HepG2 (cell line): Measurements from ENCODE around the gene SEC23IP. TPM values are rescaled to one million over a fixed set of nuclear protein-coding genes. Genes with fewer than 3 reads are reported as not detected.

Experiments used
- ATAC-seq: fragments of 200-7000 bp; cut with Tn5 transposase; 3 replicates; pipeline ENCODE4 v1.9.1; 2020; ENCODE audit warnings: mild to moderate bottlenecking, moderate library complexity
- BruUV-seq: library from RNA; stranded (reverse); fragments of 400-500 nt; replicated peaks from 2 replicates; lab custom pipeline; 2021; lab: Mats Ljungman, UMichigan
- CTCF ChIA-PET: fragments of 300-600 bp; formaldehyde crosslinking; extraction: SDS; loops from one replicate; lab custom pipeline; 2021; ENCODE audit warnings: low total read pairs, inconsistent platforms, low intra/inter-chr PET ratio; lab: Yijun Ruan, JAX
- POLR2A ChIA-PET: fragments of 350-600 bp; sonication (Branson Sonifier 250); formaldehyde crosslinking; loops from one replicate; lab custom pipeline; 2020; ENCODE audit warnings: antibody characterized with exemption, inconsistent platforms; lab: Yijun Ruan, JAX
- DNase-seq: peaks from one replicate; pipeline ENCODE4 v3.0.0-alpha.2; 2015; ENCODE audit warnings: low spot score
- FAIRE-seq: peaks from 3 replicates; lab custom pipeline; 2011; peaks lifted over from hg19 to GRCh38; lab: Jason Lieb, UNC
- H2AFZ ChIP-seq: one replicate; pipeline ENCODE4 v1.6.1; 2011; ENCODE audit warnings: low read length, inconsistent platforms
- H3K27ac ChIP-seq: fragments of 300-600 bp; 3 replicates; pipeline ENCODE4 v1.8.0; 2011; ENCODE audit warnings: mixed run types, mild to moderate bottlenecking, mixed read lengths, low read length, inconsistent platforms; ENCODE audit not compliant: insufficient read depth; ENCODE audit errors: extremely low read length
- H3K27me3 ChIP-seq, 2 experiments: fragments of 200-600 bp in 1 of 2; 2 replicates in 1 of 2; 3 replicates in 1 of 2; pipeline versions ENCODE4 v1.6.0 to v1.8.0; 2011; ENCODE audit warnings: low read length in 2 of 2, mild to moderate bottlenecking in 2 of 2, moderate library complexity in 2 of 2, inconsistent platforms in 1 of 2; ENCODE audit not compliant: insufficient read depth in 2 of 2, control insufficient read depth in 1 of 2
- H3K36me3 ChIP-seq, 2 experiments: fragments of 200-600 bp in 1 of 2; replicated peaks in 1 of 2; 2 replicates in 1 of 2; 3 replicates in 1 of 2; pipeline versions ENCODE4 v1.5.1 to v1.8.0; 2011; ENCODE audit warnings: low read length in 2 of 2, inconsistent platforms in 1 of 2; ENCODE audit not compliant: insufficient read depth in 2 of 2, control insufficient read depth in 1 of 2
- H3K4me1 ChIP-seq: 2 replicates; pipeline ENCODE4 v1.5.1; 2012; ENCODE audit warnings: low read length, inconsistent platforms; ENCODE audit not compliant: insufficient read depth
- H3K4me2 ChIP-seq: 2 replicates; pipeline ENCODE4 v1.6.0; 2011; ENCODE audit warnings: low read depth, low read length, inconsistent platforms
- H3K4me3 ChIP-seq, 3 experiments: fragments of 200-600 bp in 1 of 3; sonication (generic), shearing (Covaris generic) in 1 of 3; replicated peaks in 1 of 3; 2 replicates each; pipeline ENCODE4 v1.5.1; 2011 to 2016; ENCODE audit warnings: low read length in 3 of 3, inconsistent platforms in 2 of 3, low read depth in 2 of 3, mild to moderate bottlenecking in 2 of 3, control low read depth in 1 of 3, mixed read lengths in 1 of 3; ENCODE audit not compliant: insufficient read depth in 1 of 3
- H3K79me2 ChIP-seq: one replicate; pipeline ENCODE4 v1.6.1; 2011; ENCODE audit warnings: low read length, inconsistent platforms; ENCODE audit not compliant: insufficient read depth
- H3K9ac ChIP-seq: 2 replicates; pipeline ENCODE4 v1.6.0; 2011; ENCODE audit warnings: mild to moderate bottlenecking, low read depth, low read length, inconsistent platforms; ENCODE audit not compliant: insufficient read depth
- H3K9me3 ChIP-seq: 2 replicates; pipeline ENCODE4 v1.5.1; 2012; ENCODE audit warnings: mild to moderate bottlenecking, low read length
- H4K20me1 ChIP-seq: 2 replicates; pipeline ENCODE4 v1.6.0; 2011; ENCODE audit warnings: inconsistent platforms, mild to moderate bottlenecking, low read length, moderate library complexity; ENCODE audit not compliant: insufficient read depth
- CEBPG ChIP-seq: IDR thresholded peaks from 2 replicates; pipeline ENCODE4 v1.6.1; 2016
- KDM6A ChIP-seq: IDR thresholded peaks from 2 replicates; pipeline ENCODE4 v1.6.1; 2016; ENCODE audit warnings: low read depth
- MYC ChIP-seq: sonication (generic); formaldehyde crosslinking; IDR thresholded peaks from 2 replicates; pipeline ENCODE4 v1.9.0; 2021; ENCODE audit warnings: missing genetic modification reagents, borderline replicate concordance
- NAIF1 ChIP-seq: sonication (generic); formaldehyde crosslinking; IDR thresholded peaks from 2 replicates; pipeline ENCODE4 v1.5.0; 2020; ENCODE audit warnings: mild to moderate bottlenecking, missing genetic modification reagents, borderline replicate concordance
- NFE2 ChIP-seq: sonication (generic); formaldehyde crosslinking; IDR thresholded peaks from 2 replicates; pipeline ENCODE4 v1.4.0; 2020; ENCODE audit warnings: missing genetic modification reagents
- NONO ChIP-seq, 2 experiments: fragments of 450-650 bp in 1 of 2; sonication (generic) in 1 of 2; formaldehyde crosslinking in 1 of 2; IDR thresholded peaks in 1 of 2; conservative IDR thresholded peaks in 1 of 2; 2 replicates each; pipeline versions ENCODE4 v1.6.1 to v1.8.0; 2017 to 2022; ENCODE audit warnings: mild to moderate bottlenecking in 1 of 2, missing genetic modification reagents in 1 of 2, moderate library complexity in 1 of 2
- SETDB1 ChIP-seq: sonication (generic); formaldehyde crosslinking; IDR thresholded peaks from 2 replicates; pipeline ENCODE4 v1.5.1; 2020; ENCODE audit warnings: missing genetic modification reagents, mild to moderate bottlenecking, borderline replicate concordance
- SMYD3 ChIP-seq: sonication (generic); formaldehyde crosslinking; IDR thresholded peaks from 2 replicates; pipeline ENCODE4 v1.8.1; 2023; ENCODE audit warnings: mild to moderate bottlenecking, missing genetic modification reagents
- SP2 ChIP-seq: sonication (generic); formaldehyde crosslinking; IDR thresholded peaks from 2 replicates; pipeline ENCODE4 v1.5.1; 2020; ENCODE audit warnings: mild to moderate bottlenecking, missing genetic modification reagents
- TAF15 ChIP-seq: fragments of 200-400 bp; formaldehyde crosslinking; IDR thresholded peaks from one replicate; pipeline ENCODE4 v1.6.1; 2018; ENCODE audit warnings: mild to moderate bottlenecking, low read depth, low read length; ENCODE audit not compliant: poor library complexity, severe bottlenecking
- XRCC5 ChIP-seq: fragments of 200-400 bp; formaldehyde crosslinking; optimal IDR thresholded peaks from 2 replicates; pipeline ENCODE3; 2017; ENCODE audit warnings: mild to moderate bottlenecking, low read length
- ZC3H4 ChIP-seq: sonication (generic); formaldehyde crosslinking; IDR thresholded peaks from 2 replicates; pipeline ENCODE4 v1.4.0; 2020; ENCODE audit warnings: missing genetic modification reagents, borderline replicate concordance
- ZNF33B ChIP-seq: sonication (generic); formaldehyde crosslinking; IDR thresholded peaks from 2 replicates; pipeline ENCODE4 v1.5.1; 2020; ENCODE audit warnings: mild to moderate bottlenecking, missing genetic modification reagents
- ZNF484 ChIP-seq: sonication (generic); formaldehyde crosslinking; IDR thresholded peaks from 2 replicates; pipeline ENCODE4 v1.5.1; 2020; ENCODE audit warnings: mild to moderate bottlenecking, low read depth, missing genetic modification reagents, borderline replicate concordance
- ZNF703 ChIP-seq: sonication (generic); formaldehyde crosslinking; IDR thresholded peaks from 2 replicates; pipeline ENCODE4 v1.5.1; 2020; ENCODE audit warnings: missing genetic modification reagents, mild to moderate bottlenecking, moderate library complexity, borderline replicate concordance
- ZNF75D ChIP-seq: sonication (generic); formaldehyde crosslinking; IDR thresholded peaks from 2 replicates; pipeline ENCODE4 v1.8.1; 2023; ENCODE audit warnings: missing genetic modification reagents, mild to moderate bottlenecking, borderline replicate concordance
- ZSCAN25 ChIP-seq: sonication (generic); formaldehyde crosslinking; IDR thresholded peaks from 2 replicates; pipeline ENCODE4 v1.8.0; 2022; ENCODE audit warnings: mild to moderate bottlenecking, missing genetic modification reagents
- in situ Hi-C: cut with HindIII; loops from 2 replicates; pipeline ENCODE4 v1.10.0; 2017; ENCODE audit warnings: low pct_unique_long_range_greater_than_20kb; ENCODE audit not compliant: extremely low pct_ligation_motif_present
- intact Hi-C: fragments of 100-400 bp; cut with micrococcal nuclease; formaldehyde crosslinking; loops from one replicate; pipeline ENCODE4 v1.10.0; 2022; ENCODE audit not compliant: unreplicated experiment
- polyA plus RNA-seq, 8 experiments: library from polyadenylated mRNA; depleted of rRNA in 3 of 8; stranded (reverse) in 7 of 8; unstranded in 1 of 8; fragments of >200 nt; fragmentation: Illumina TruSeq in 4 of 8; extraction: Trizol in 4 of 8; gene quantifications; 2 replicates each; pipeline versions ENCODE4 v1.2.1 to v1.2.3, GENCODE V29; 2011 to 2016; ENCODE audit warnings: low read depth in 4 of 8, missing spikeins in 1 of 8, mixed read lengths in 1 of 8; ENCODE audit not compliant: insufficient read depth in 1 of 8
- total RNA-seq, 5 experiments: library from RNA; depleted of rRNA; stranded (reverse); fragments of >200 nt; fragmentation: Illumina TruSeq; extraction: Trizol; gene quantifications; 2 replicates each; pipeline ENCODE4 v1.2.3, GENCODE V29; 2016; ENCODE audit warnings: low read depth in 1 of 5
- TF ChIP-seq, protein P1 (sequence below): sonication (generic); formaldehyde crosslinking; IDR thresholded peaks from 2 replicates; pipeline ENCODE4 v1.4.0; 2020; ENCODE audit warnings: mild to moderate bottlenecking, low read depth, missing genetic modification reagents
- TF ChIP-seq, protein P2 (sequence below): sonication (generic); formaldehyde crosslinking; IDR thresholded peaks from 2 replicates; pipeline ENCODE4 v1.8.1; 2023; ENCODE audit warnings: mild to moderate bottlenecking, missing genetic modification reagents

The SEC23IP gene
- total and polyA plus RNA-seq, 2 of the 13 experiments (the other 11 are each of a cell fraction or from before 2014, with no cell fraction given), result 32.3 to 57.7 TPM

DNA sequence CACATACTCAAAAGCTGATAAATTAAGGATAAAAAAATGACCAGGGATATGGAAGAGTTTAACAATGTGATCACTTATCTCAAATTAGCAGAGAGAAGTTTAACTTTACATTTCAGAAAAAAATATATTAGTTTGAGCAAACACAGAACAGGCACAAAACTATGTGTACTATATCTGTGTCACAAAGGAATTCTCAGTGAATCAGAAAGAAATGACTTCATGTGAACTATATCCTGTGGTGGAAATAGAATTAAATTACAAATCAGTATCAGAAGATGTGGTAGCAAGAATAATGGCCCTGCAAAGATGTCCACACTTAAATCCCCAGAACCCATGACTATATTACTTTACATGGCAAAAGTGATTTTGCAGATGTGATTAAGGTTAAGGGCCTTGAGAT lies 70.3 kb downstream of the SEC23IP start:
- H3K4me1 ChIP-seq, result no peaks in the 10 kb centered on the region
- H3K4me3 ChIP-seq, result no peak overlapping the region
- no peaks in the 10 kb centered on the region; a peak in 1 of 5 replicates for H3K27me3 ChIP-seq
- ATAC-seq, result no peak
- ChIA-PET CTCF (no interaction called here), POLR2A (no interaction called here)
- no peak for FAIRE-seq
- intact Hi-C loops, result no loop called here
- no peak overlapping the region for H3K9ac ChIP-seq
- no peak overlapping the region for H3K4me2 ChIP-seq
- in situ Hi-C loops, result no loop called here
- H3K9me3 ChIP-seq, result peaks cover 15% of the 10 kb centered on the region
- H3K27ac ChIP-seq, result no peak overlapping the region
- no peaks in the 10 kb centered on the region for H3K79me2 ChIP-seq
- no peaks in the 10 kb centered on the region for H3K36me3 ChIP-seq
- BruUV-seq, result no TSS peak
- TF ChIP-seq SETDB1 (CRISPR knock-in tag) (no peak), XRCC5 (no peak), ZNF33B (CRISPR knock-in tag) (no peak), ZNF484 (CRISPR knock-in tag) (no peak), NAIF1 (CRISPR knock-in tag) (no peak), CEBPG (no peak), NONO (IDR thresholded peaks at IDR 0.05) (no peak), NONO (CRISPR knock-in tag; conservative IDR thresholded peaks at IDR 0.05) (no peak), ZNF75D (CRISPR knock-in tag) (no peak), ZC3H4 (no peak), MYC (no peak), KDM6A (CRISPR knock-in tag) (no peak), SMYD3 (no peak), ZSCAN25 (CRISPR knock-in tag) (no peak), ZNF703 (CRISPR knock-in tag) (no peak), SP2 (CRISPR knock-in tag) (no peak), TAF15 (no peak), NFE2 (CRISPR knock-in tag) (no peak)
- TF ChIP-seq, protein P1, sequence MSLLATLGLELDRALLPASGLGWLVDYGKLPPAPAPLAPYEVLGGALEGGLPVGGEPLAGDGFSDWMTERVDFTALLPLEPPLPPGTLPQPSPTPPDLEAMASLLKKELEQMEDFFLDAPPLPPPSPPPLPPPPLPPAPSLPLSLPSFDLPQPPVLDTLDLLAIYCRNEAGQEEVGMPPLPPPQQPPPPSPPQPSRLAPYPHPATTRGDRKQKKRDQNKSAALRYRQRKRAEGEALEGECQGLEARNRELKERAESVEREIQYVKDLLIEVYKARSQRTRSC, result no peak
- TF ChIP-seq, protein P2, sequence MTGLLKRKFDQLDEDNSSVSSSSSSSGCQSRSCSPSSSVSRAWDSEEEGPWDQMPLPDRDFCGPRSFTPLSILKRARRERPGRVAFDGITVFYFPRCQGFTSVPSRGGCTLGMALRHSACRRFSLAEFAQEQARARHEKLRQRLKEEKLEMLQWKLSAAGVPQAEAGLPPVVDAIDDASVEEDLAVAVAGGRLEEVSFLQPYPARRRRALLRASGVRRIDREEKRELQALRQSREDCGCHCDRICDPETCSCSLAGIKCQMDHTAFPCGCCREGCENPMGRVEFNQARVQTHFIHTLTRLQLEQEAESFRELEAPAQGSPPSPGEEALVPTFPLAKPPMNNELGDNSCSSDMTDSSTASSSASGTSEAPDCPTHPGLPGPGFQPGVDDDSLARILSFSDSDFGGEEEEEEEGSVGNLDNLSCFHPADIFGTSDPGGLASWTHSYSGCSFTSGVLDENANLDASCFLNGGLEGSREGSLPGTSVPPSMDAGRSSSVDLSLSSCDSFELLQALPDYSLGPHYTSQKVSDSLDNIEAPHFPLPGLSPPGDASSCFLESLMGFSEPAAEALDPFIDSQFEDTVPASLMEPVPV (CRISPR knock-in tag), result no peak
- DNase-seq, result no peak
- no peak overlapping the region for H2AFZ ChIP-seq
- H4K20me1 ChIP-seq, result no peaks in the 10 kb centered on the region
